ENCODE data around the gene LUC7L3. TPM values are rescaled to one million over a fixed set of nuclear protein-coding genes. Genes with fewer than 3 reads are reported as not detected.
A peak's percentile ranks its signal among the peaks of the same experiment; 100 is the strongest.
"Not testable (repeated sequence)": the region's sequence is repeated elsewhere in the genome, so short reads cannot be mapped to it uniquely, and the experiment has no call there.

The LUC7L3 gene
- total RNA-seq, 1 donor from 2014 or later = 71.5 TPM

GRCh38 chr17:50721194-50722010 is 2.0 kb downstream of the LUC7L3 start:
- Mint-ChIP-seq H3K9me3 (ENCODE audit: low read depth) (no peaks in the 10 kb centered on the region), H3K36me3 (ENCODE audit: low read depth) (no peaks in the 10 kb centered on the region), H3K4me3 (ENCODE audit: unreplicated experiment) (peak overlapping the region; percentile 94), H3K27me3 (ENCODE audit: low read depth) (no peaks in the 10 kb centered on the region), H3K4me1 (ENCODE audit: low read depth) (peaks cover 42% of the 10 kb centered on the region), H3K27ac (ENCODE audit: unreplicated experiment) (peak overlapping the region; percentile 60)
- no peak for TF ChIP-seq CTCF (IDR thresholded peaks at IDR 0.05)
- DNase-seq (ENCODE audit: low spot score) = no peak

- Mint-ChIP-seq H3K9me3 (ENCODE audit: low read depth) (no peaks in the 10 kb centered on the region), H3K36me3 (ENCODE audit: low read depth) (no peaks in the 10 kb centered on the region), H3K27me3 (ENCODE audit: low read depth) (no peaks in the 10 kb centered on the region), H3K4me1 (ENCODE audit: low read depth) (peaks cover 49% of the 10 kb centered on the region), H3K4me3 (ENCODE audit: unreplicated experiment) (no peak overlapping the region), H3K27ac (ENCODE audit: unreplicated experiment) (peak overlapping the region; percentile 65)
- DNase-seq (ENCODE audit: low spot score) = no peak
- no peak for TF ChIP-seq CTCF (IDR thresholded peaks at IDR 0.05)
Measured at GRCh38 chr17:50722746-50723145, 3.3 kb downstream of the LUC7L3 start.

- H3K27me3 Mint-ChIP-seq (ENCODE audit: low read depth); H3K36me3 Mint-ChIP-seq (ENCODE audit: low read depth); H3K9me3 Mint-ChIP-seq (ENCODE audit: low read depth); DNase-seq (ENCODE audit: low spot score); H3K27ac Mint-ChIP-seq (ENCODE audit: unreplicated experiment); H3K4me3 Mint-ChIP-seq (ENCODE audit: unreplicated experiment): not testable (repeated sequence)
- peaks cover 56% of the 10 kb centered on the region for H3K4me1 Mint-ChIP-seq (ENCODE audit: low read depth)
Measured at GRCh38 chr17:50724622-50725021, 5.2 kb downstream of the LUC7L3 start.

- DNase-seq (ENCODE audit: low spot score) = no peak
- H3K4me1 Mint-ChIP-seq (ENCODE audit: low read depth) = peaks cover 61% of the 10 kb centered on the region
- no peaks in the 10 kb centered on the region for H3K36me3 Mint-ChIP-seq (ENCODE audit: low read depth)
- H3K27me3 Mint-ChIP-seq (ENCODE audit: low read depth) = no peaks in the 10 kb centered on the region
- H3K27ac Mint-ChIP-seq (ENCODE audit: unreplicated experiment) = no peak overlapping the region
- no peak overlapping the region for H3K4me3 Mint-ChIP-seq (ENCODE audit: unreplicated experiment)
- no peak for TF ChIP-seq CTCF (IDR thresholded peaks at IDR 0.05)
- no peaks in the 10 kb centered on the region for H3K9me3 Mint-ChIP-seq (ENCODE audit: low read depth)
Measured at GRCh38 chr17:50725769-50726655, 6.6 kb downstream of the LUC7L3 start.

GRCh38 chr17:50728112-50728429 is 8.7 kb downstream of the LUC7L3 start:
- no peak for TF ChIP-seq CTCF (IDR thresholded peaks at IDR 0.05)
- peaks cover 53% of the 10 kb centered on the region for H3K4me1 Mint-ChIP-seq (ENCODE audit: low read depth)
- no peaks in the 10 kb centered on the region for H3K27me3 Mint-ChIP-seq (ENCODE audit: low read depth)
- no peak for DNase-seq (ENCODE audit: low spot score)
- H3K36me3 Mint-ChIP-seq (ENCODE audit: low read depth) = no peaks in the 10 kb centered on the region
- H3K9me3 Mint-ChIP-seq (ENCODE audit: low read depth) = no peaks in the 10 kb centered on the region
- no peak overlapping the region for H3K4me3 Mint-ChIP-seq (ENCODE audit: unreplicated experiment)
- no peak overlapping the region for H3K27ac Mint-ChIP-seq (ENCODE audit: unreplicated experiment)

Measured in chondrocyte (in vitro differentiated cells).